ENCODE measurements around the gene CCDC102A. TPM values are rescaled to one million over a fixed set of nuclear protein-coding genes. Genes with fewer than 3 reads are reported as not detected.
A peak's percentile ranks its signal among the peaks of the same experiment; 100 is the strongest.

Gene CCDC102A
- polyA plus RNA-seq, 2 of the 4 experiments (the other 2 are of a cell fraction) = 8.0 to 8.3 TPM

DNA sequence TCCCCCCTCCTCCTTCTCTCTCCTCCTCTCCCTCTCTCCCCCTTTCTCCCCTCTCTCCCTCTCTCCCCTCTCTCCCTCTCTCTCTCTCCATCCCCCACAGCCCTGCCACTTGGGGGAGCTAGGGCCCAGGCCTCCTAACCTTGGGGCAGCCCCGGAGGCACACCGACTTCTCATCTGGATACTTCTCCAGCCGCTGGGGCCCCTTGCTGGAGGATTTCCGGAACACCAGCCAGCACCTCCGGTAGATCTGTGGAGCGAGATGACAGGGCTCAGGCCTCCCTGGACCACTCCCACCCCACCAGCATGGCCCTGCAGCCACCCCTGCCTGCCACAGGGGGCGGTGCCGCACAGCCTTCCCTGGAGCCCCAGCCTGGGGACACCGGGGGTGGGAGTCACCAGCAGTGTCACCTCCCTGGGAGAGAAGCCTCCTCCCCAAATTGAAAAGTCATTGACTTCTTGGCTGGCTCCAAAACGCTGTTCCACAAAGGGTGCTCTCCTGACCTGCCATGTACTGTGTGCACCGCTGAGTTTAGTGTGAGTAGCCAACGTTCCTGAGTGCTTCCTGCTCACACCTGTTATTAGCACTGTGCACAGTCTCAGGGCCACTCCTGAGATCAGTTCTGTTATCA lies 60.5 kb downstream of the CCDC102A start:
- Histone ChIP-seq H3K4me2 (peak overlapping the region; percentile 93), H3K27ac (peak overlapping the region; percentile 96 to 98), H3K4me3 (peak overlapping the region; percentile 21; the same call in 1 of the 3 replicates), H3K9me3 (no peaks in the 10 kb centered on the region), H3K4me1 (peaks cover 97% of the 10 kb centered on the region)
- 24% methylated on average over 9 of the region's 12 CpGs for WGBS (ENCODE audit: missing lambda C conversion rate)
- CTCF ChIA-PET = interaction anchor here (0.6 to 8.4 kb wide), 16 partner anchors 11 to 445 kb away, joined by 3 to 70 read pairs (median 4); partner anchors contain the start of genes DOK4 and POLR2C
- FAIRE-seq (no peak), ATAC-seq (peak; percentile 44 to 69), DNase-seq (ENCODE audit: low read depth in 1 of 2, low spot score in 1 of 2) (peak; percentile 77 to 82)
- POLR2A ChIA-PET = interaction anchor here (0.5 kb wide), 1 partner anchor 36 kb away, joined by 8 read pairs; no protein-coding TSS in a partner anchor
- TF ChIP-seq SMC3 (IDR thresholded peaks at IDR 0.05) (0 out of 3 replicates have a peak, but pooled peaks have one; percentile 41), RFX5 (IDR thresholded peaks at IDR 0.05) (no peak), HOXB5 (CRISPR knock-in tag; IDR thresholded peaks at IDR 0.05) (no peak), MAZ (IDR thresholded peaks at IDR 0.05; ENCODE audit: borderline replicate concordance, low read depth, low read length) (0 out of 2 replicates have a peak, but pooled peaks have one; percentile 36), RAD21 (conservative IDR thresholded peaks at IDR 0.05 in 1 of 2, IDR thresholded peaks at IDR 0.05 in 1 of 2) (peak in 1 of 2 experiments; percentile 59; a peak in 4 of 5 replicates), POLR2AphosphoS2 (conservative IDR thresholded peaks at IDR 0.05; ENCODE audit: low read length) (no peak), BHLHE40 (IDR thresholded peaks at IDR 0.05; ENCODE audit: low read depth, low read length) (no peak)
- TF ChIP-seq, protein P1, sequence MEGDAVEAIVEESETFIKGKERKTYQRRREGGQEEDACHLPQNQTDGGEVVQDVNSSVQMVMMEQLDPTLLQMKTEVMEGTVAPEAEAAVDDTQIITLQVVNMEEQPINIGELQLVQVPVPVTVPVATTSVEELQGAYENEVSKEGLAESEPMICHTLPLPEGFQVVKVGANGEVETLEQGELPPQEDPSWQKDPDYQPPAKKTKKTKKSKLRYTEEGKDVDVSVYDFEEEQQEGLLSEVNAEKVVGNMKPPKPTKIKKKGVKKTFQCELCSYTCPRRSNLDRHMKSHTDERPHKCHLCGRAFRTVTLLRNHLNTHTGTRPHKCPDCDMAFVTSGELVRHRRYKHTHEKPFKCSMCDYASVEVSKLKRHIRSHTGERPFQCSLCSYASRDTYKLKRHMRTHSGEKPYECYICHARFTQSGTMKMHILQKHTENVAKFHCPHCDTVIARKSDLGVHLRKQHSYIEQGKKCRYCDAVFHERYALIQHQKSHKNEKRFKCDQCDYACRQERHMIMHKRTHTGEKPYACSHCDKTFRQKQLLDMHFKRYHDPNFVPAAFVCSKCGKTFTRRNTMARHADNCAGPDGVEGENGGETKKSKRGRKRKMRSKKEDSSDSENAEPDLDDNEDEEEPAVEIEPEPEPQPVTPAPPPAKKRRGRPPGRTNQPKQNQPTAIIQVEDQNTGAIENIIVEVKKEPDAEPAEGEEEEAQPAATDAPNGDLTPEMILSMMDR (IDR thresholded peaks at IDR 0.05) = peak; percentile 58

DNA sequence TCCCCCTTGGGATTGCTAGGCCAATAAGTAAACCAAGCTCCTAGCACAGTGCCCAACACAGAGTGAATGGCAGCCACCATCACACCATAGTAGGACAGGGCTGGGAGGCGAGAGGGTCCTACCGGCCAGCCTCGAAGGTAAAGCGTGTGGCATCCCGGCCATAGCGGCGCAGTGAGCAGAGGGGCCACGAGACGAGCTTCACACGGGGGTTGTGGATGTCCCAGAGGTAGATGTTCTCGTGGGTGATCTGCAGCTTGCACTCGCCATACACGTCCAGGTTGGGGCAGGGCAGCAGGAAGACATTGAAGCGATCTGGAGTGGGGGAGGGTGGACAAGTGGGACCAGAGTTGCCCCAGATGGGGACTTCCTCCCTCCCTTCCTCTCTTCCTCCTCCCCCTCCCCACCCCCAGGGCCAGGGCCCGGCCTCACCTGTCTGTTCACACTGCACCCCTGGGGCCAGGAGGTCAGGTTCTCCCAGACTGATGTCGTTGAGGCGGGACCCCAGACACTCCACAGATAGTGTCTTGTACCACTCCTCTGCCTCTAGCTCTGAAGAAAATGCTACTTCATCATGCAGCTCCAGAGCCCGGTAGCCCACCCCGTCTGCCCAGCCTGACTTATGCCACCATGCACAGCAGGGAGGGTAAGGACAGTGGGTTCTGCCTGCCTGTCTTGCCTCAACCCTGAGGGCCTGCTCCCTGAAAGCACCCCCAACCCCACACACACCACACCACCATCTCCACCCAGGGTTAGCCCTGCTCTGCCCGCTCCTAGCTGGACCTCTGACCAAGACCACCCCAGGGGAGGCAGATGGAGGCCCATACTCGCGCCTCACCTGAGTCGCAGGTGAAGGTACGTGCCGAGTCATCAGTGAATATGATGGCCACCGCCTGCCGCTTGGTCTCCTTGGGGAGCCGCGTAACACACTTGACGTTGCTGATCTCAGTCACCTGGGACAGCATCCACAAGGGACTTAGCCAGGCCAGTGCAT lies 61.4 kb downstream of the CCDC102A start:
- WGBS (ENCODE audit: missing lambda C conversion rate) = 90% methylated on average over 30 of the region's 30 CpGs
- DNase-seq (ENCODE audit: low read depth in 1 of 2, low spot score in 1 of 2) (no peak), FAIRE-seq (no peak), ATAC-seq (no peak)
- Histone ChIP-seq H3K4me3 (no peak overlapping the region), H3K4me2 (peak overlapping the region; percentile 93), H3K9me3 (no peaks in the 10 kb centered on the region), H3K27ac (peak overlapping the region; percentile 96 to 98), H3K4me1 (peaks cover 97% of the 10 kb centered on the region)
- ChIA-PET CTCF (interaction anchor here (0.7 to 8.4 kb wide), 14 partner anchors 10 to 175 kb away, joined by 3 to 70 read pairs (median 4); partner anchors contain the start of genes DOK4 and POLR2C), POLR2A (no interaction called here)
- TF ChIP-seq RARB (CRISPR knock-in tag; IDR thresholded peaks at IDR 0.05) = no peak

DNA sequence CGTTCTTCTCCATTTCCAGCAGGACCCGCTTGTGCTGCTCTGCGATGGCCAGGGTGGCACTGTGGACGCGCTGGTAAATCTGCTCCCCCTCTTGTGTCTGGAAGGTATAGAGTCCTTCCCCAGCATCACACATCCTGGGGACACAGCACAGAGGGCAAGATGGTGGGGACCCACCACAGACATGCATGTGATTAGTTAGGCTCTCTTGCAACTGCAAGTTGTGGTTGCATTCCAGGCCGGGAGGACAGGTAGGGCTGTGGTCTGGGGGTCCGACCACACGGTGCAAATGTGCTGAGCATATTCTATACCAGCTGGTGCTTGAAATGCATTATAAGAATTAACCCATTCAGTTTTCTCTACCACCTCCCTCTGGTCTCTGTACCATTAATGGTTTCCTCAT lies 62.5 kb downstream of the CCDC102A start:
- FAIRE-seq = no peak
- ChIA-PET POLR2A (no interaction called here), CTCF (interaction anchor here (1.5 to 8.4 kb wide), 6 partner anchors 9 to 174 kb away, joined by 5 to 70 read pairs (median 17); partner anchors contain the start of genes DOK4 and POLR2C)
- no peak for DNase-seq (ENCODE audit: low read depth in 1 of 2, low spot score in 1 of 2)
- Histone ChIP-seq H3K4me3 (no peak overlapping the region), H3K27ac (peak overlapping the region; percentile 96 to 98), H3K4me1 (peaks cover 97% of the 10 kb centered on the region), H3K4me2 (peak overlapping the region; percentile 87; the same call in 2 of the 3 replicates), H3K9me3 (no peaks in the 10 kb centered on the region)
- no peak for TF ChIP-seq EHMT2 (IDR thresholded peaks at IDR 0.05; ENCODE audit: low read depth)
- TF ChIP-seq, protein P1 (IDR thresholded peaks at IDR 0.05) = no peak
- no peak for TF ChIP-seq CBX8 (IDR thresholded peaks at IDR 0.05)
- TF ChIP-seq, protein P2, sequence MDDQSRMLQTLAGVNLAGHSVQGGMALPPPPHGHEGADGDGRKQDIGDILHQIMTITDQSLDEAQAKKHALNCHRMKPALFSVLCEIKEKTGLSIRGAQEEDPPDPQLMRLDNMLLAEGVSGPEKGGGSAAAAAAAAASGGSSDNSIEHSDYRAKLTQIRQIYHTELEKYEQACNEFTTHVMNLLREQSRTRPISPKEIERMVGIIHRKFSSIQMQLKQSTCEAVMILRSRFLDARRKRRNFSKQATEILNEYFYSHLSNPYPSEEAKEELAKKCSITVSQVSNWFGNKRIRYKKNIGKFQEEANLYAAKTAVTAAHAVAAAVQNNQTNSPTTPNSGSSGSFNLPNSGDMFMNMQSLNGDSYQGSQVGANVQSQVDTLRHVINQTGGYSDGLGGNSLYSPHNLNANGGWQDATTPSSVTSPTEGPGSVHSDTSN (IDR thresholded peaks at IDR 0.05) = no peak
- no peak for TF ChIP-seq RAD21 (conservative IDR thresholded peaks at IDR 0.05 in 1 of 2, IDR thresholded peaks at IDR 0.05 in 1 of 2)
- TF ChIP-seq GATA3 (IDR thresholded peaks at IDR 0.05; ENCODE audit: borderline replicate concordance) = no peak
- ATAC-seq = no peak
- 81% methylated on average over 7 of the region's 8 CpGs for WGBS (ENCODE audit: missing lambda C conversion rate)

Measured in A549 (cell line).